ENCODE data around the gene OR5H14.

Gene OR5H14

GRCh38 chr3:98110550-98110908 lies 36.8 kb upstream of the OR5H14 start:
- H4K91ac ChIP-seq (ENCODE audit: low read depth, low read length, poor library complexity), result no peak overlapping the region
- DNase-seq (ENCODE audit: low spot score), result no peak
- no peak overlapping the region for H3K9ac ChIP-seq (ENCODE audit: low read depth, low read length, poor library complexity)
- no peak overlapping the region for H2BK120ac ChIP-seq (ENCODE audit: low read depth, low read length)
- no peak overlapping the region for H3K23ac ChIP-seq (ENCODE audit: low read depth, low read length, poor library complexity)
- H3K27ac ChIP-seq (replicated peaks; ENCODE audit: low read length), result no peak overlapping the region
- H4K8ac ChIP-seq (ENCODE audit: low read depth, low read length), result no peak overlapping the region
- H3K9me3 ChIP-seq (replicated peaks in 1 of 2; ENCODE audit: control insufficient read depth in 2 of 2, insufficient read depth in 1 of 2, low read depth in 1 of 2, low read length in 2 of 2), result no peaks in the 10 kb centered on the region
- no peak overlapping the region for H3K4ac ChIP-seq (ENCODE audit: low read length)
- no peak overlapping the region for H3K18ac ChIP-seq (ENCODE audit: low read length)
- no peak overlapping the region for H2AFZ ChIP-seq (ENCODE audit: low read length)
- H3K79me1 ChIP-seq (ENCODE audit: low read depth, low read length), result no peaks in the 10 kb centered on the region
- no peak overlapping the region for H3K4me2 ChIP-seq (ENCODE audit: insufficient read depth, low read length, poor library complexity, severe bottlenecking)
- H2BK15ac ChIP-seq (ENCODE audit: low read length), result no peak overlapping the region
- H3K4me3 ChIP-seq (ENCODE audit: low read length in 2 of 2), result no peak overlapping the region
- no peaks in the 10 kb centered on the region for H3K27me3 ChIP-seq (ENCODE audit: control insufficient read depth in 3 of 3, insufficient read depth in 3 of 3, low read depth in 1 of 3, low read length in 3 of 3)
- no peak overlapping the region for H3K14ac ChIP-seq (ENCODE audit: low read length)
- H2AK5ac ChIP-seq (ENCODE audit: low read depth, low read length), result no peak overlapping the region
- no peaks in the 10 kb centered on the region for H3K36me3 ChIP-seq (replicated peaks in 1 of 2; ENCODE audit: control insufficient read depth in 2 of 2, insufficient read depth in 2 of 2, low read length in 2 of 2)
- H3K4me1 ChIP-seq (ENCODE audit: control insufficient read depth in 2 of 2, insufficient read depth in 1 of 2, low read depth in 1 of 2, low read length in 2 of 2), result no peaks in the 10 kb centered on the region
- H2BK5ac ChIP-seq (ENCODE audit: low read length), result no peak overlapping the region
- H2BK12ac ChIP-seq (ENCODE audit: low read length), result no peak overlapping the region

- Histone ChIP-seq H4K8ac (ENCODE audit: low read depth, low read length) (no peak overlapping the region), H2BK5ac (ENCODE audit: low read length) (no peak overlapping the region), H3K18ac (ENCODE audit: low read length) (no peak overlapping the region), H2AFZ (ENCODE audit: low read length) (no peak overlapping the region), H3K4me2 (ENCODE audit: insufficient read depth, low read length, poor library complexity, severe bottlenecking) (no peak overlapping the region), H3K9ac (ENCODE audit: low read depth, low read length, poor library complexity) (no peak overlapping the region), H3K9me3 (replicated peaks in 1 of 2; ENCODE audit: control insufficient read depth in 2 of 2, insufficient read depth in 1 of 2, low read depth in 1 of 2, low read length in 2 of 2) (no peaks in the 10 kb centered on the region), H2BK15ac (ENCODE audit: low read length) (no peak overlapping the region), H3K4me1 (ENCODE audit: control insufficient read depth in 2 of 2, insufficient read depth in 1 of 2, low read depth in 1 of 2, low read length in 2 of 2) (no peaks in the 10 kb centered on the region), H3K4ac (ENCODE audit: low read length) (no peak overlapping the region), H2BK12ac (ENCODE audit: low read length) (no peak overlapping the region), H3K36me3 (replicated peaks in 1 of 2; ENCODE audit: control insufficient read depth in 2 of 2, insufficient read depth in 2 of 2, low read length in 2 of 2) (no peaks in the 10 kb centered on the region), H3K27ac (replicated peaks; ENCODE audit: low read length) (no peak overlapping the region), H2BK120ac (ENCODE audit: low read depth, low read length) (no peak overlapping the region), H2AK5ac (ENCODE audit: low read depth, low read length) (no peak overlapping the region), H4K91ac (ENCODE audit: low read depth, low read length, poor library complexity) (no peak overlapping the region), H3K79me1 (ENCODE audit: low read depth, low read length) (no peaks in the 10 kb centered on the region), H3K4me3 (ENCODE audit: low read length in 2 of 2) (no peak overlapping the region), H3K27me3 (ENCODE audit: control insufficient read depth in 3 of 3, insufficient read depth in 3 of 3, low read depth in 1 of 3, low read length in 3 of 3) (no peaks in the 10 kb centered on the region), H3K23ac (ENCODE audit: low read depth, low read length, poor library complexity) (no peak overlapping the region), H3K14ac (ENCODE audit: low read length) (no peak overlapping the region)
- no peak for DNase-seq (ENCODE audit: low spot score)
- no CpG with 5 or more reads among the region's 3 CpGs for WGBS, 2 donors (ENCODE audit: extremely low coverage in 2 of 2, insufficient read length in 2 of 2, insufficient replicate concordance in 1 of 2)
Measured at GRCh38 chr3:98114264-98114663, 33.0 kb upstream of the OR5H14 start.

- H3K9ac ChIP-seq (ENCODE audit: low read depth, low read length, poor library complexity), result no peak overlapping the region
- no peak overlapping the region for H2AFZ ChIP-seq (ENCODE audit: low read length)
- H3K4me2 ChIP-seq (ENCODE audit: insufficient read depth, low read length, poor library complexity, severe bottlenecking), result no peak overlapping the region
- H3K79me1 ChIP-seq (ENCODE audit: low read depth, low read length), result no peaks in the 10 kb centered on the region
- H4K91ac ChIP-seq (ENCODE audit: low read depth, low read length, poor library complexity), result no peak overlapping the region
- H3K27ac ChIP-seq (replicated peaks; ENCODE audit: low read length), result no peak overlapping the region
- no peak overlapping the region for H3K4me3 ChIP-seq (ENCODE audit: low read length in 2 of 2)
- H2BK5ac ChIP-seq (ENCODE audit: low read length), result no peak overlapping the region
- H3K23ac ChIP-seq (ENCODE audit: low read depth, low read length, poor library complexity), result no peak overlapping the region
- no peak overlapping the region for H4K8ac ChIP-seq (ENCODE audit: low read depth, low read length)
- H3K9me3 ChIP-seq (replicated peaks in 1 of 2; ENCODE audit: control insufficient read depth in 2 of 2, insufficient read depth in 1 of 2, low read depth in 1 of 2, low read length in 2 of 2), result no peaks in the 10 kb centered on the region
- no peak overlapping the region for H3K18ac ChIP-seq (ENCODE audit: low read length)
- no CpG with 5 or more reads among the region's 1 CpG for WGBS, 2 donors (ENCODE audit: extremely low coverage in 2 of 2, insufficient read length in 2 of 2, insufficient replicate concordance in 1 of 2)
- no peak overlapping the region for H3K4ac ChIP-seq (ENCODE audit: low read length)
- H3K36me3 ChIP-seq (replicated peaks in 1 of 2; ENCODE audit: control insufficient read depth in 2 of 2, insufficient read depth in 2 of 2, low read length in 2 of 2), result no peaks in the 10 kb centered on the region
- H2BK15ac ChIP-seq (ENCODE audit: low read length), result no peak overlapping the region
- no peak overlapping the region for H2AK5ac ChIP-seq (ENCODE audit: low read depth, low read length)
- no peaks in the 10 kb centered on the region for H3K4me1 ChIP-seq (ENCODE audit: control insufficient read depth in 2 of 2, insufficient read depth in 1 of 2, low read depth in 1 of 2, low read length in 2 of 2)
- H2BK120ac ChIP-seq (ENCODE audit: low read depth, low read length), result no peak overlapping the region
- no peak overlapping the region for H2BK12ac ChIP-seq (ENCODE audit: low read length)
- no peak overlapping the region for H3K14ac ChIP-seq (ENCODE audit: low read length)
- H3K27me3 ChIP-seq (ENCODE audit: control insufficient read depth in 3 of 3, insufficient read depth in 3 of 3, low read depth in 1 of 3, low read length in 3 of 3), result no peaks in the 10 kb centered on the region
- DNase-seq (ENCODE audit: low spot score), result no peak
Measured at GRCh38 chr3:98115717-98116116, 31.6 kb upstream of the OR5H14 start.

- Histone ChIP-seq H2BK5ac (ENCODE audit: low read length) (no peak within 1 kb of the TSS), H3K4me1 (ENCODE audit: control insufficient read depth in 2 of 2, insufficient read depth in 1 of 2, low read depth in 1 of 2, low read length in 2 of 2) (no peaks in the 10 kb centered on the region), H2AFZ (ENCODE audit: low read length) (no peak within 1 kb of the TSS), H3K4me2 (ENCODE audit: insufficient read depth, low read length, poor library complexity, severe bottlenecking) (no peak within 1 kb of the TSS), H4K8ac (ENCODE audit: low read depth, low read length) (no peak within 1 kb of the TSS), H3K9me3 (replicated peaks in 1 of 2; ENCODE audit: control insufficient read depth in 2 of 2, insufficient read depth in 1 of 2, low read depth in 1 of 2, low read length in 2 of 2) (no peaks in the 10 kb centered on the region), H3K36me3 (replicated peaks in 1 of 2; ENCODE audit: control insufficient read depth in 2 of 2, insufficient read depth in 2 of 2, low read length in 2 of 2) (no peaks in the 10 kb centered on the region), H4K91ac (ENCODE audit: low read depth, low read length, poor library complexity) (no peak within 1 kb of the TSS), H2BK120ac (ENCODE audit: low read depth, low read length) (no peak within 1 kb of the TSS), H3K18ac (ENCODE audit: low read length) (no peak within 1 kb of the TSS), H3K27me3 (ENCODE audit: control insufficient read depth in 3 of 3, insufficient read depth in 3 of 3, low read depth in 1 of 3, low read length in 3 of 3) (no peaks in the 10 kb centered on the region), H3K79me1 (ENCODE audit: low read depth, low read length) (no peaks in the 10 kb centered on the region), H3K23ac (ENCODE audit: low read depth, low read length, poor library complexity) (no peak within 1 kb of the TSS), H2BK15ac (ENCODE audit: low read length) (no peak within 1 kb of the TSS), H3K27ac (replicated peaks; ENCODE audit: low read length) (no peak within 1 kb of the TSS), H2AK5ac (ENCODE audit: low read depth, low read length) (no peak within 1 kb of the TSS), H3K4me3 (ENCODE audit: low read length in 2 of 2) (no peak within 1 kb of the TSS), H3K4ac (ENCODE audit: low read length) (no peak within 1 kb of the TSS), H2BK12ac (ENCODE audit: low read length) (no peak within 1 kb of the TSS), H3K14ac (ENCODE audit: low read length) (no peak within 1 kb of the TSS), H3K9ac (ENCODE audit: low read depth, low read length, poor library complexity) (no peak within 1 kb of the TSS)
- WGBS, 2 donors (ENCODE audit: extremely low coverage in 2 of 2, insufficient read length in 2 of 2, insufficient replicate concordance in 1 of 2), result no CpG with 5 or more reads among the region's 1 CpG
- DNase-seq (ENCODE audit: low spot score), result no peak
Measured at GRCh38 chr3:98130421-98130820, 16.9 kb upstream of the OR5H14 start, which contains the start of gene OR5H1. Gene OR5H1 (plus strand): TSS chr3:98130721. CDS start chr3:98132698, 1,977 bp downstream.

All from neuronal stem cell (in vitro differentiated cells).